ENCODE data around the gene ITGAD.
A peak's percentile ranks its signal among the peaks of the same experiment; 100 is the strongest.

ITGAD gene

DNA sequence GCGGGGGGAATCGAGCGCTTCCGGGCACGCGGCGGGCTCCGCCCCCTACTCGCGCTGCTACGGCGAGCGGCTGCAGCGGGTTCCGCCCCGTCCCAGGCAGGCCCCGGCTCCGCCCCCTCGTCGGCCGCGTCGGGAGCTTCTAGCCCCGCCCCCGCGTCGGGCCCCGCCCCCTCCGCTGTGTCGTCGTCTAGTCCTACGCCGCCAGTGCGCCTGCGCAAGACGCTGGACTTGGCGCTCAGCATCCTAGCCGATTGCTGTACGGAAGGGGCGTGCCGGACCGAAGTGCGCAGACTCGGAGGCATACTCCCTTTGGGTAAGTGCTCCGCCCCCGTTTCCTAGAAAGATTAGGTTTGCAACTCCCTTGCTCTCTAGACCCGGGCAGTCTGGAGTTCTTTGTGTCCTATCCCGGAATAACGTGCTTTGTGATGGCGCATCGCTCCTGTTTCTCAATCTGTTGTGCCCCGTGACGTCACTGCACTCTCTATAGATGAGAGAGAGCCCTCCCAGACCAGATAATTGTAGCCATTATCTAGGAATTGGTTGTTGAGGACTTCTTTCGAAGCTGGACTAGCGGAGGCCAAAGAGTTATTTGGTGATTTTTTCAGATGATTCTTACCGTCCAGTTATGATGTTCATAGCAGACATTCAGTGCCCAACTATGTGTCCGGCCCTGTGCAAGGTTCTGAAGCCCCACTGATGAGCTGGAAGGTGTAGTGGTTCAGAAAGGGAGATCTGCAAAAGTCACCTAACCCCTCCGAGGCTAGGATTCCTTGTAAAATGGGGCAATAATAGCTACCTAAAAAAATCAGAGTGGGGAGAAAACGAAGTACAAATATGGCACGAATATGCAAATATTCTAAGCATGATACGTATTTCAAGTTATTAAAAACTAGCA, 66.8 kb downstream of the ITGAD start:
- peak; percentile 100 for DNase-seq (ENCODE audit: low read depth)

DNA sequence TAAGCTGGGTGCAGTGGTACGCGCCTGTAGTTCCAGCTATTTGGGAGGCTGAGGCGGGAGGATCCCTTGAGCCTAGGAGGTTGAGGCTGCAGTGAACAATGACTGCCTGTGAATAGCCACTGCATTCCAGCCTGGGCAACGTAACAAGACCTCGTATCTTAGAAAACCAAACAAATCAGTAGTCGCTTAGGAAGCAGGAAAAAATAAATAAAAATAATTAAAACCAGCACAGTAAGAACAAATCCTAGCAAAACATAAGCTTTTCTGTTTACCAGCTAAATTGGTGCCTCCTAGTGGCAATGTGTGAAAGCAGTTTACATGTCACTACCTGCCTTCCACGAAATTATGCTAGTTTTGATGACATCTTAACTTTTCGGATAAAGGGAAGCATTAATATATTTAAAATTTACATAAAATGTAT, 67.5 kb downstream of the ITGAD start:
- DNase-seq (ENCODE audit: low read depth) = no peak

GRCh38 chr16:31461201-31461920, 68.2 kb downstream of the ITGAD start:
- DNase-seq (ENCODE audit: low read depth) = no peak

DNA sequence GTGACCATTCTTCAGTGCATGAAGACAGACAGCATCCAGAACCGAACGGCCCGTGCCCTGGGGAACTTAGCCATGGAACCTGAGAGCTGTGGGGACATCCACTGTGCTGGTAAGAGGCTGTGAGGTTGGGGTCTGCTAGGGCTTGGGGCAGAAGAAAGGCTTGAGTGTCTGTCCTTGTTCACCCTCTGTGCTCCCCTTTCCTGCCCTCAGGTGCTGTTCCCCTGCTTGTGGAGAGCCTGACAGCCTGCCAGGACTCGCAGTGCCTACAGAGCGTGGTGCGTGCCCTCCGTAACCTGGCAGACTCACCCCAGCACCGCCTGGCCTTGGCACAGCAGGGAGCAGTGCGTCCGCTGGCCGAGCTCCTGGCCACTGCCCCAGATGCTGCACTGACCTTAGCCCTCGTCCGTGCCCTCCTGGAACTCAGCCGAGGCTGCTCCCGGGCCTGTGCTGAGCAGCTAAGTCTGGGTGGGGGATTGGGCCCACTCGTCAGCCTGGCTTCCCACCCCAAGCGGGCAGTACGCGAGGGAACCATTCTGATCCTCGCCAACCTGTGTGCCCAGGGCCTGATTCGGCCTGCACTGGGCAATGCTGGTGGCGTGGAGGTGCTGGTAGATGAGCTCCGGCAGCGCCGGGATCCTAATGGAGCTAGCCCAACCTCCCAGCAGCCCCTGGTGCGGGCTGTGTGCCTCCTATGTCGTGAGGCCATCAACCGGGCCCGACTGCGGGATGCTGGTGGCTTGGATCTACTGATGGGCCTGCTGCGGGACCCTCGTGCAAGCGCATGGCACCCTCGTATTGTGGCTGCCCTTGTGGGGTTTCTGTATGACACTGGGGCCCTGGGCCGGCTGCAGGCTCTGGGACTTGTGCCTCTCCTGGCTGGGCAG, 69.0 kb downstream of the ITGAD start:
- DNase-seq (ENCODE audit: low read depth) = no peak

DNA sequence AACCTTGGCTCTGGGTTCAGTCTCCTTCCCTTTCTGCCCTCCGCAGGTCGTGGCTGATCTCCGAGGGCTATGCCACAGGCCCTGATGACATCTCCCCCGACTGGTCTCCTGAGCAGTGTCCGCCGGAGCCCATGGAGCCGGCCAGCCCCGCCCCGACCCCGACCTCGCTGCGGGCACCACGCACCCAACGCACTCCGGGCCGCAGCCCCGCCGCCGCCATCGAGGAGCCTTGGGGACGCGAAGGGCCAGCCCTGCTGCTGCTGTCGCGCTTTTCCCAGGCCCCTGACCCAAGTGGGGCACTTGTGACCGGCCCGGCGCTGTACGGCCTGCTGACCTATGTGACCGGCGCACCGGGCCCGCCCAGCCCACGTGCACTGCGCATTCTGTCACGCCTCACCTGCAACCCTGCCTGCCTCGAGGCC, 71.2 kb downstream of the ITGAD start:
- no peak for DNase-seq (ENCODE audit: low read depth)

DNA sequence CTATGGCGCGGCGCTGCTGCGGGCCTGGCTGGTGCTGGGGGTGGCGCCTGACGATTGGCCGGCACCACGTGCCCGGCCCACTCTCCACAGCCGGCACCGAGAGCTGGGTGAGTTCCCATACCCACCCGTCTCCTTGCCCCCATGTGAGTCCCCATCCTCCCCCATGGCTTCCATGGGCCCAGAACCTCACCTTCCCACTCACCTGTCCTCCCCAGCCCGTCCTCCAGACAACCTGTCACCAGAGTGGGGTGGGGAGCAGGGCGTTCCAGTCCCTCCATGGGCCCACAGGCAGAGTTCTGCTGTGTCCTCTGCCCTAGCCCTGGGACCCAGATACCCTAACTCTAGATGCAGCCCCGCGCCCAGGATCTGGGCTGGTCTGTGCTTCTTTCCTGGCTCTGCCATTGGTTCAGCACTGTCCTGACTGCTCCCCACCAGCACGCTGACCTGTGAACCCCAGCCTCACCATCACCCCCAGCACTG, 71.7 kb downstream of the ITGAD start:
- no peak for DNase-seq (ENCODE audit: low read depth)

GRCh38 chr16:31465788-31466370, 72.7 kb downstream of the ITGAD start:
- no peak for DNase-seq (ENCODE audit: low read depth)

DNA sequence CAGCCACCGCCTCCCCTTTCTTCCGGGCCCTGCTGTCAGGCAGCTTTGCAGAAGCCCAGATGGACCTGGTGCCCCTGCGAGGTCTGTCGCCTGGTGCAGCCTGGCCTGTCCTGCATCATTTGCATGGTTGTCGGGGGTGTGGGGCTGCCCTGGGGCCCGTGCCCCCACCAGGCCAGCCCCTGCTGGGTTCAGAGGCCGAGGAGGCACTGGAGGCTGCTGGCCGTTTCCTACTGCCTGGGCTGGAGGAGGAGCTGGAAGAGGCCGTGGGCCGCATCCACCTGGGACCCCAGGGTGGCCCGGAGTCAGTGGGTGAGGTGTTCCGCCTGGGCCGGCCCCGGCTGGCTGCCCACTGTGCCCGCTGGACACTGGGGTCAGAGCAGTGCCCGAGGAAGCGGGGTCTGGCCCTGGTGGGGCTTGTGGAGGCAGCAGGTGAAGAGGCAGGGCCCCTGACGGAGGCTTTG, 73.3 kb downstream of the ITGAD start:
- DNase-seq (ENCODE audit: low read depth) = no peak

DNA sequence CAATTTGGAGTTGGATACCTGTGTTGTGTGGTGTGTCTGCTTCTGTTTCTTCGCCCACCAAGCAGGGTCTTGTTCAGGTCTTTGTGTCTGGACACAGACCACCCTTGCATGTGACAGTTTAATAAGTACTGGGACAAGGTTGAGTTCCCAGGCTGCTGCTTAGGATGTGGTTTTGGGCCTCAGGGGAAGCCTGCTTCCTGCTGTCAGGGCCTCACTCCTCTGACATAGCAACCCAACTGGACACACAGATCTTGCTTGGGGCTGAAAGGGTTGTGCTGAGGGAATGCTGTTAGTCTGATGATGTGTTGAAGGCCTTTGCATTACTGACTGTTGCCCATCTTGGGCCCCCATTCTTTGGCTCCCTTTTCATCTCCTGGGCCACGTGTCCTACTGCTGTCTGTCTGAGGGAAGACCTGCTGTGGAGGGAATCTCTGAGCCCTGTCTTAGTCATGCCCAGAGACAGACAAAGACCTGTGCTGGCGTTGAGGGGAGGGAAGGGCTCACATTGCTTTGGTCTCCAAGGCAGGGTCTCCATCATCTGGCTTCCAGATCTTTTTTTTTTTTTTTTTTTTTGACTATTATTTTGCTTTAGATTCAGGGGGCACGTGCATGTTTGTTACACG, 74.1 kb downstream of the ITGAD start:
- no peak for DNase-seq (ENCODE audit: low read depth)

DNA sequence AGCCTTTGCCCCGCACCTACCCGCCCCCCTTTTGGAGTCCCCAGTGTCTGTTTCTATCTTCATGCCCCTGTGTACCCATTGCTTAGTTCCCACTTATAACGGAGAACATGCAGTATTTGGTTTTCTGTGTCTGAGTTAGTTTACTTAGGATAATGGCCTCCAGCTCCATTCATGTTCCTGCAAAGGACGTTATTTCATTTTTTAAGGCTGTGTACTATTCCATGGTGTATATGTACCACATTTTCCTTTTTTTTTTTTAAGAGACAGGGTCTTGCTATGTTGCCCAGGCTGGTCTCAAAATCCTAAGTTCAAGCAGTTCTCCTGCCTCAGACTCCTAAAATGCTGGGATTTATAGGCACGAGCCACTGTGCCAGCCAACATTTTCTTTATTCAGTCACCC, 74.7 kb downstream of the ITGAD start:
- DNase-seq (ENCODE audit: low read depth) = no peak

- no peak for DNase-seq (ENCODE audit: low read depth)
Observed at GRCh38 chr16:31470615-31471014, 77.5 kb downstream of the ITGAD start.

- no peak for DNase-seq (ENCODE audit: low read depth)
Observed at GRCh38 chr16:31471241-31471874, 78.2 kb downstream of the ITGAD start.

DNA sequence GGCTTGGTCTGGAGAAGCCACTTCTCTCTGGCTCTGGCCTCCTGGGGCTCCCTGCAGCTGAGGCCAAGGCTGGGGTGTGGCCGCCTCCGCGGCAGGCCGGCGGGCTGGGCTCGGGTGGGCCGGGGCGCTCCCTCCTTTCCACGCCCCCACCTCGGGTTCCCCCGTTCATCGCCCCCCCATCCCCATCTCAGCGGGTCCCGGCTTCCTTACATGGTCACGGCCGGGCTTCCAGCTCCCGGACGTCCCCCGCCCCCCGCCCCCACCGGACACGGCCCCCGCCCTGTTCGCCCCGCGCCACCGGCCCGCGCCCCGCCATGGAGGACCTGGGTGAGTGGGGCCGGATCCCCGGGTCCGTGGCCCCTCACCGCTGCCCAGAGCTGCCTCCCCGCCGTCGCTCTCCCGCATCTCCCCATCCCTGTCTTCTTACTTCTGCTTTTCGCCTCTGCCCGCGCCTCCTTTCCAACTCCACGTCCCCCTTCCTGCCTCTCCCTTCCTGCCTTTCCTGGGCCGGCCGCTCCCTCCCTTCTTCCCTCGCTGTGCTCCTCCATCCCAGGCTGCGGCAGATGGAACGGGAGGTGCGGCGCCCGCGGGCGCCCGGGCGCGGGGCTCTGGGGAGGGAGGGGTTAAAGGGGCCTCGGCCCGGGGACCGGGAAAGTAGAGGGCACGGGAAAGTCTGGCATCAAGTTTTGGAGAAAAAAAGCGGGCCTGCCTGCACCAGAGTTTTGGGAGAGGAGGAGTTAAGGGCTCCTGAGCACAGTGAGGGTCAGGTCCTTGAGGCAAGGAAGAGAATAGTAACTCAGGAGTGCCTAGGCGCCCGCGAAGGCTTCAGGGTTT, 79.0 kb downstream of the ITGAD start, which contains the start of gene TGFB1I1:
Gene TGFB1I1 (plus strand): TSS at position 278 of the 834 bp plus-strand sequence. CDS start 37 bp downstream, at position 315.
- DNase-seq (ENCODE audit: low read depth) = no peak

GRCh38 chr16:31472709-31473203, 79.6 kb downstream of the ITGAD start:
- DNase-seq (ENCODE audit: low read depth) = no peak

GRCh38 chr16:31473264-31473984, 80.3 kb downstream of the ITGAD start:
- DNase-seq (ENCODE audit: low read depth) = no peak

DNA sequence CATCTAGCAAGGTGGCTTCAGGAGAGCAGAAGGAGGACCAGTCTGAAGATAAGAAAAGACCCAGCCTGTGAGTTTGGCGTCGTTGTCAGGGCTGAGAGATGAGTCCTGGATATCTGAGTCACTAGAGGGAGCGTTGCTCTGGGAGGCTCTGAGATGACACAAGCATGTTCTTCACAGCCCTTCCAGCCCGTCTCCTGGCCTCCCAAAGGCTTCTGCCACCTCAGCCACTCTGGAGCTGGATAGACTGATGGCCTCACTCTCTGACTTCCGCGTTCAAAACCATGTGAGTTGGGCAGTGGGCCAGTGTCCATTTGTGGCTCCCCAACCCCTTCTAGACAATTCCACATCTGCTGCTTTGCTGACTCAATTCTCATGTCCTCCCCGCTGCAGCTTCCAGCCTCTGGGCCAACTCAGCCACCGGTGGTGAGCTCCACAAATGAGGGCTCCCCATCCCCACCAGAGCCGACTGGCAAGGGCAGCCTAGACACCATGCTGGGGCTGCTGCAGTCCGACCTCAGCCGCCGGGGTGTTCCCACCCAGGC, 81.1 kb downstream of the ITGAD start:
- no peak for DNase-seq (ENCODE audit: low read depth)

DNA sequence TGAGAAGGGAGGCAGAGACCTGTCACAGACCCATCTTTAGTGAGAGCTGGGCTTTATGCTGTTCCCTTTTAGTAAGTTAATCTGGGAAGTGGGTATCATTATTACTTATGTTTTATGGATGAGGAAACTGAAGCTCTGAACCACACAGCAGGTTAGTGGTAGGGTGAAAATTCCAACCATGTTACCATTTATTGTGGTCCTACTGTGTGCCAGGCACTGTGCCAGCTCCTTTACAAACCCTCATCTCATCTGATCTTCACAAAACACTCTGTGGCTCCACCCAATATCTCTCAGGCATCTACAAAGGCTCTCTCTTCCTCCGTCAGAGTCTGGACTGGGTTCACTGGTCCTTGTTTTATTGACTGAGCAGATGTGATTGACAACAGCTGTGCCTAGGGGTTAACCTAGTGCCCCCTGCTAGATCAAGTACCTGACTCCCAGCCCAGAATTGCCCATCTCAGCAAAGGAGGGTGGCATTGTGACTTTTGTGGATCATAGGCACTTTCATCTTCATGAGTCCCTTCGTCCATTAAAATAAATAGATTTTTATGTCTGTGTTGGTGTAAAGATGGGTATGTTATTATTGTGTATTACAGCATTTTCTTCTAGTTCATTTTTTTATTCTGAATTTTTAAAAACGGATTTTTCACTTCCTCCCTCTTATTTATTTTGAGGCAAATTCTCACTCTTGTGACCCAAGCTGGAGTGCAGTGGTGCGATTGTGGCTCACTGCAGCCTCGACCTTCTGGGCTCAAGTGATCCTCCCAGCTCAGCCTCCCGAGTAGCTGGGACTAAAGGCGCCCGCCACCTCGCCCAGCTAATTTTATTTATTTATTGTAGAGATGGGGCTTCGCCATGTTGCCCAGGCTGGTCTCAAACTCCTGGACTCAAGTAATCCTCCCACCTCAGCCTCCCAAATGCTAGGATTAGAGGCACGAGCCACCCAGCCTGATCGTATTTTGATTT, 81.9 kb downstream of the ITGAD start:
- DNase-seq (ENCODE audit: low read depth) = no peak

All from stimulated activated CD8-positive, alpha-beta memory T cell treated with anti-CD3 and anti-CD28 coated beads, Interleukin-12 subunit alpha, Interleukin-12 subunit beta, amount 100 ng/mL, for 1 hour (primary cell).